ENCODE measurements around the gene GPR61.
A peak's percentile ranks its signal among the peaks of the same experiment; 100 is the strongest.

The GPR61 gene, protein sequence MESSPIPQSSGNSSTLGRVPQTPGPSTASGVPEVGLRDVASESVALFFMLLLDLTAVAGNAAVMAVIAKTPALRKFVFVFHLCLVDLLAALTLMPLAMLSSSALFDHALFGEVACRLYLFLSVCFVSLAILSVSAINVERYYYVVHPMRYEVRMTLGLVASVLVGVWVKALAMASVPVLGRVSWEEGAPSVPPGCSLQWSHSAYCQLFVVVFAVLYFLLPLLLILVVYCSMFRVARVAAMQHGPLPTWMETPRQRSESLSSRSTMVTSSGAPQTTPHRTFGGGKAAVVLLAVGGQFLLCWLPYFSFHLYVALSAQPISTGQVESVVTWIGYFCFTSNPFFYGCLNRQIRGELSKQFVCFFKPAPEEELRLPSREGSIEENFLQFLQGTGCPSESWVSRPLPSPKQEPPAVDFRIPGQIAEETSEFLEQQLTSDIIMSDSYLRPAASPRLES

DNA sequence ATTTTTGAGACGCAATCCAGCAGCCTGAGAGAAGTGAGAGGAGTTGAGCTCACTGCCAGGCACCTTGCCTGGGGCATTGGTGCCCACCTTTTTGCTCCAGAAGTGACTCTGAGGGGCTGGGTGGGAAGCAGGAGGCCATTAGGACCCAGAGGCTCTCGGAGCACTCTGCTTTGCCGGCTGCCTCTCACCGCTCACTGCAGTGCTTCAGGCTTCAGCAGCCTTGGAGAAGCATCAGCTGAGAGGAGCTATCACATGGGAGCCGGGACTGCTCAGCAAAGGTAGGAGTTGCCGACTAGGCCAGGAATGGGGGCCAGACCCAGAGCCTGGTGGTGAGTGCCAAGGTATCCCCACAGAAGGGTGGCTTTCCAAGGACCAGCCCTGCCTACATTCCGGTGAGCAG, at the start of gene GPR61:
Gene GPR61 (plus strand): TSS at position 197 of the 400 bp plus-strand sequence. CDS start 3,151 bp downstream, outside the sequence.
- no peak for DNase-seq (ENCODE audit: low read depth)

DNA sequence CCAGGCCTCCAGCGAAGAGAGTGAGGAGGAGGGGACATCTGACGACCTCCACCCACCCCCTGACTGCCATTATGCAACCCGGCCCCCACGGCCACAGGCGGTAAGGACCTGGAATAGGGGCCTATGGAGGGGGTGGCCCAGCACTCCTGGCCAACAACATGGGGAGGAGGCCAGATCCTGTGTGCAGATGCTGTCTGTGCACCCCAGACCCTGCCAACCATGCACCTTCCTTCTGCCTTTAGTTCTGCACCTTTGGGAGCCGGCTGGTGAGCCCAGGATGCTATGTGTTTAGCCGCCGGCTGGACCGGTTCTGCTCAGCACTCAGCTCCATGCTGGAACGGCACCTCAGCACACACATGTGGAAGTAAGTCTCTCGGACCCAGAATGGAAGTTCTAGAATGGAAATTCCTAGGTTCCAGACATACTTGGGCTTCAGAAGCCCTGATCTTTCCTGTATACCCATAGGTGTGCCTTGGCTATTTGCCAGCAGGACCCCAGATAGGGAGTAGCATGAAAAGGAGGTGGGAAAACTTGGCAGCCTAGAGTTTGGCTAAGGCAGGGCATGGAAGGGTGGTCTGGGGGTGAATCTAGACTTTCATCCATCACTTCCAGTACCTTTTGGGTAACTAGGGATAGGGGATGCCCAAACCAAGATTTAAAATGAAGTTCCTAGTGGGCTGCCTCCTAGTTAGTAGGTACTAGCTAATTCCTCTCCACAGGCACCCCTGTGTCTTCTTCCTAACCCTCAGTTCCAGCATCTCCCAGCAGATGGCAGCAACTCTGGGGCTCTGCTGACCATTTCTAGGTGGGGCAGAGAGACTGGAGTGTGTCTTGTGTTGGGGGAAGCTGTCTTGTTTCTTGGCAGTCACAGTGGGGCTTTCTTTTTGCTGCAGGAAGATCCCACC, 49.4 kb upstream of the GPR61 start:
- DNase-seq (ENCODE audit: low read depth), result no peak

DNA sequence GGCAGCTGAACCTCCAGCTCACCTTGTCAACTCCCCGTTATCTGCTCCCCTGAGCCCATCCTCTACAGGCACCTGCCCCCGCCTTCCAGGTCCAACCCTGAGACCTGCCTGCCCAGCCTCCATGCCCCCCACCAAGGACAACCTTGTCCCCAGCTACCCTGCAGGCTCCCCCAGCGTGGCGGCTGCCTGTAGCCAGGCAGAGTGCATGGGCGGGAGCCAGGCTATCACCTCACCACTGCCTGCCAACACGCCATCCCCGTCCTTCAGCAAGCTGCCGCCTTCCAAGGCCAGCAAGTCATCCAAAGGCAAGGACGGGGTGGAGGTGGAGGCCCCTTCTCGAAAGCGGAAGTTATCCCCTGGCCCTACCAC, 48.8 kb upstream of the GPR61 start:
- no peak for DNase-seq (ENCODE audit: low read depth)

DNA sequence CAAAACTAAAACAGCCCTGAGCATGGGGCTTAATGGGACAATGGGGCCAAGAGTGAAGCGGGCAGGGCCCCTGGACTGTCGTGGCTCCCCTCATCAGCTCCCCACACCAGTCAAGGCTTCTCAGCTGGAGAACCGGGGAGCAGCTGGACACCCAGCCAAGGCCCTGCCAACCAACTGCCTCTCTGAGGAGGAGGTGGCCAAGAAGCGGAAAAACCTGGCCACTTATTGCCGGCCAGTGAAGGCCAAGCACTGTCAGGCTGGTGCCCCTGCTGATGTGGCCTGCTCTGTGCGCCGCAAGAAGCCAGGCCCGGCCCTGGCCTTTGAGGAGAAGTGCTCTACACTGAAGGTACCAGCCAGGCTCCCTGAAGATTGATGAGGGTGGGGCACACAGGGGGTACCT, 48.3 kb upstream of the GPR61 start:
- DNase-seq (ENCODE audit: low read depth), result no peak

DNA sequence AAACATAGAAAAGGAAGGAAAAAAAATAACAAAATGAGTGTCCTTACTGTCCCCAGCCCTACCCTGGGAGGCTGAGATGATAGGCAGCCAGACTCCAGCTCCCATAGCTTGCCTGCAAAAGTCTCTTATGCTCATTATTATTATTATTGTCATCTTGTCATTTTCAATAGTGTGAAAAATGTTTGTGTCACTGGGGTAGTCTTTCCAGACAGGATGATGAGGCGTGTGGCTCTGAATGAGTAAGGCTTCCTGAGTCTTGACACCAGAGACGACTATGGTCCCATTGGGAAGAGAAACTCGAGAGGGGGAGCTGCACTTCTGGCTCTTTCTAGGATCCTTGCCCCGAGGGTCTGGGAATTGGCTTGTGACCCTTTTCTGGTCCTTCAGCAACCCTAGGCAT, 46.9 kb upstream of the GPR61 start:
- no peak for DNase-seq (ENCODE audit: low read depth)

DNA sequence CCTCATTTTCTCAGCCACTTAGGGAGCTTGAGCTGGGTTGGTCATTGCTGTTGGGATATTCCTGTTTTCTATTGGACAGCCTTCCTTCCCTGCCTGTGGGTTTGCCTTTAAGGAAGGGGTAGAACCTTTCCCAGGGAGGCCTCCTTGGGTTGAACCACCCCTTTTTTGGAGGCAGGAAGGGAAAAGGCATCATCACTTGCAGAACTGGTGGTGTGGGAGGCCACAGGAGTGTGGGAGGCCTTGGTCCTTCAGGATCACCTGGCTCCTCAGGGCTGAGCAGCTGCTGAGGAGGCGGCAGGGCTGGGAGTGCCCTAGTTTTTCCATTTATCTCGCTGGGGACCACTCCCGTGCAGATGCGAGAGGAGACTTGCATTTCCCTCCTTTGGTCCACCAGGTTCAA, 46.4 kb upstream of the GPR61 start:
- DNase-seq (ENCODE audit: low read depth), result no peak

DNA sequence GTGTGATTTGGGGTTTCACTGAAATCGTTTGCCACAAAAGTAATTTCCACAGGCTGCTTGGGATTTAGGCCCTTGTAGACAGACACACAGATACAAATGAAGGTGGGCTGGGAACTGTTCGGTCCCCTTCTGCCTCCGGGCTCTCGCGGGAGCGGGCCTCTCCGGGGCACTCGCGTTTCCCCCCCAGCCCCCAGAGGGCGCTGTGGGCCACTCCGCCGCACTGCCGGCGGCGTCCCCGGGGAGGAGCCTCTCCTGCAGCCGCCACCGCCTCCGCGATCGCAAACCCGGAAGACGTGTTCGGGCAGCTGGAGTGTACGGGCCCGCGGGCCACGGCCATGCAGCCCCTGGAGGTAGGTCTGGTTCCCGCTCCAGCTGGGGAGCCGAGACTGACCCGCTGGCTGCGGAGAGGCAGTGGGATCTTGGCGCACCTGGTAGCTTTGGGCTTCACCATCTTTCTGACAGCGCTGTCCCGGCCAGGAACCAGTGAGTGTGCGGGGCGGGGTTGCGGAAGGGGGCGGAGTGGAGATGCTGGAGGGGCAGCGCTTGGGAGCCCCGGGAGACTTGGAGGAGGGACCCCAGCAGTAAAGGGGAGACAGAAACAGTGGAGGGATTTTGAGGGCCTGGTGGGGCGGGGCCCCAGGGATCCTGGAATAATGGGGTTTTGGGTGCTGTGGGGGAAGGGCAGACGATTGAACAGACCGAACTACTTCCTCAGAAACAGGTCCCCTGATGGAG, 45.7 kb upstream of the GPR61 start, which contains the start of gene CYB561D1:
Gene CYB561D1 (plus strand): TSS at position 290 of the 735 bp plus-strand sequence. CDS start 46 bp downstream, at position 336.
- peak; percentile 55 for DNase-seq (ENCODE audit: low read depth)

DNA sequence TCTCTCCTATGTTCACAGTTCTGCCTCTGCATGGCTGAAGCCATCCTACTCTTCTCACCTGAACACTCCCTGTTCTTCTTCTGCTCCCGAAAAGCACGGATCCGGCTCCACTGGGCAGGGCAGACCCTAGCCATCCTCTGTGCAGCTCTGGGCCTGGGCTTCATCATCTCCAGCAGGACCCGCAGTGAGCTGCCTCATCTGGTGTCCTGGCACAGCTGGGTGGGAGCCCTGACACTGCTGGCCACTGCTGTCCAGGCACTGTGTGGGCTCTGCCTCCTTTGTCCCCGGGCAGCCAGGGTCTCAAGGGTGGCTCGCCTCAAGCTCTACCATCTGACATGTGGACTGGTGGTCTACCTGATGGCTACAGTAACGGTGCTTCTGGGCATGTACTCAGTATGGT, 43.9 kb upstream of the GPR61 start:
- DNase-seq (ENCODE audit: low read depth), result no peak

DNA sequence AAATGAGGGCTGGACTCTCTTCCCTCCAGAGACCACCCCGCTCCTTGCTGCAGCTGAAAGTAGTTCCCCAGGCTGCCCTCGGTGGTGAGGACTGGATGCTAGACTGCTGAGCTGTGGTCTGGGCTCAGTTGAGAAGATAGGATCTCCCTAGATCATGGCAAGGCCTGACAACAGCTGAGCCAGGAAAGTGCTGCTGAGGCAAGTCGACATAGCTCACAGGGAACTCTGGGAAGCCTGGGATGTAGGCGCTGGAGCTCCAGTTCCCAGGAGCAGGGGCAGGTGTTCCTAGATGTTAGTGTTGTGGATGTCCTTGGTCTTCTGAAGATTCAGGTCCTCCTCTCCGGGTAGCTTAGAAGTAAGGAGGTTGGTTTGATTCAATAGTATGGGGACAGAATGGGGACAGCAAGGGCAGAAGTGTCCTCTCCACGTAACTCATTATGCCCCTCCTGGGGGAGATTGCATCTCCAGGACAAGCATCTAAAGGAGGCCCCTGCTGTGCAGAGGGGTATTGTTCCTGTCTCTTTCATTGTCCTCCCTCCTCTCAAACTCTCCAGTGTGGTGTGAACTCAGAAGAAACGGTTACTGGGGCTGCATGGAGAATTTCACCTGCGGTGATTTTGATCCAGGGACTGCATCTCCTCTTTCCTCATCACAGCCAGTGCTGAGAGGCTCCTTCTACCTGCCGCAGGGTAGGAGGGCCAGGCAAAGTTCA, 42.1 kb upstream of the GPR61 start:
- DNase-seq (ENCODE audit: low read depth), result no peak

DNA sequence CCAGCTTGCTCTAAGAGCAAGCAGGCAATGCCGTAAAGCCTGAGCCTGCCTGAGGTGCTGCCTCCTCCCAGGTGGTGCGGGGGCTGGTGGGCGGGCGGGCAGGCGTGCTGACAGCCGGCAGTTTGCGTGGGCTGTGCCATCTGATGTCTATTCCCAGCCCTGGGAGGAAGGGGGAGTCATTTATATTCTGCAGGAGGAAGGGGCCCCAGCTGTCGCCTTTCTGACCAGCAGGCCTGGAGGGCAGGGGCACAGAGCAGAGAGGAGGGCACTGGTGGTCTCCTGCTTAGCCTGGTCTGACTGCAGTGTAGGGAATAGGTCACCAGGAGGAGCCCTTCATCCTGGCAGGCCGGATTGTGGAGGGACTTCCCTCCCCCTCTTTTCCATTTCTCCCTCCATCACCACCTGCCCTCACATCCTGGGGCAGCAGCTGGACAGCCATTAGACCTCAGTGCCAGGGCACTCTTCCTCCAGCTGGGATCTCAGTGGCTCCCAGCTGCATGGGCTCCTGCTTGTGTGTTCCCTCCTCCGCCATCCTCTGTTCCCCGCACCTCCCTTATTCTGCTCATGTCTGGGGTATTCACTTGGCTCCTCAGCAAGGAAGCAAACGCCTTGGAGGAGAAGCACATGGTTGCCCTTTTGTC, 41.4 kb upstream of the GPR61 start:
- DNase-seq (ENCODE audit: low read depth), result no peak

DNA sequence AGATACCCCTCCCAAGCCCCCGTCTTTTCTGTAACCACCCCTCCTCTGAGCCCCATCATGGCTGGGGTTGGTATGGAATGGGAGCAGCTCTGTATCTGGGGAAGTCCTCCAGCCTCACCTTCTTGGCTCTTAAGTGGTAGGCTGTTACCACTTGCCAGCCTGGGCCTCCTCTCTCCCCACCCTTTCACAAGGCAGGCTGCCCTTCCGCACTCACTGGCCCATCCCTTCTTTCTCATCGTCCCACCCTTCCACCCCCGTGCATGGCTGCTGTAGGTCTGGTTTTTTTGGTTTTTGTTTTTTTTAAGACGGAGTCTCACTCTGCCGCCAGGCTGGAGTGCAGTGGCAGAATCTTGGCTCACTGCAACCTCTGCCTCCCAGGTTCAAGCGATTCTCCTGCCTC, 40.6 kb upstream of the GPR61 start:
- DNase-seq (ENCODE audit: low read depth), result no peak

DNA sequence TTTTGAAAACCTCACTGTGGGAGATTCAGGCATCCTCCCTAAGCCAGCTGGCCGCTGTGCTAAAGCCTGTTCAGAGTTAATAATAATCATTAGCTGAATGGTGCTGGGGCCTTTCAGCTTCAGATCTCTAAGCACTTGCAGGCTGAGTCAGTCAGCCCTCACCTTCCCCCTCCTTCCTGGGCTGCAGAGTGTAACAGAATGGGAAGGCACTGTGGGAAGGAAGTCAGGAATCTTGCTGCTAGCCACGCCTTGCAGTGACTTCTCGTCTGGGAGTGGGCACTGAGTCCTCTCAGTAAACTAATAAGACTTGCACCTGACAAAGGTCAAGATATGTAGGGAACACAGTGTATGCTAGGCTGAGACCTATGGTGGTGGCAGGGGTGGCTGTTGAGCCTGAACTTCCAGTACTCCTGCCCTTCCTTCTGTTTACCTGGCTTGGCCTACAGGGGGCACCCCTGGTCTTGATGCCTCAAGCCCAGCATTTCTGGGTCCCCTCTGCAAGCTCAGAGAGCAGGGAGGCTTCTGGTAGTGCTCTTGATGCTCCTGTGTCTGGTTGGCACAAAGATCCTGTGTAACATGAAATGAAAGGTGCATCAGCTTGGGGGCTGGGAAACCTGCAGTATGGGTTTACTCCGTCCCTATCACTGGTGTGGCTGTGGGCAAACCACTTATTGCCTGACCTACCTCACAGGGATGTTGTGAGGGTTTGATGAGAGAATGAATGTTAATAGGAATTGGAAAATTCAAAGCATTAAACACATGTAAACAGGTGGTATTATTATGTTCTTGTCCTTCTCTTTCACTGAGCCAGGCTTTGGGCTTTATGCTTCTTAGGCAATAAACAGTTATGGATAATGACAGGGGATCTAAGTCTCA, 39.8 kb upstream of the GPR61 start:
- DNase-seq (ENCODE audit: low read depth), result no peak

DNA sequence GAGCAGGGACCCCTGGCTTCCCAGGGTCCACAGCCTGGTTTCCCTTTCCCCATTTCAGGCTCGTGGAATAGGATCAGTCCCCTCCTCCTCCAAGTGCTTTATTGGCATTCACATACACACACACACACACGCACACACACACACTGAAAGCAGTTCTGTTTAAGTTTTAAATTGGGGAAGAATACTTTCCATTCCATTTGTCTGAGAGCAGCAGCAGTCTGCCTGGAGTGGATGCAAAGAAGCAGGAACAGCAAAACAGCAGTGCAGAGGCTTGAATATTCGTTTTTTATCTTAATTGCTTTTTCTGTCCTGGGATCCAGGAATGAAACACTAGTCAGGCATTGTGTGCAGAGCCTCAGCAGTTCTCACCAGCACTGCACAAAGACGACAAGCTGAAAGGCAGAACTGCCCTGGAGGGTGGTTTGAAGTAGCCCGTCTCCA, 38.7 kb upstream of the GPR61 start:
- DNase-seq (ENCODE audit: low read depth), result no peak

DNA sequence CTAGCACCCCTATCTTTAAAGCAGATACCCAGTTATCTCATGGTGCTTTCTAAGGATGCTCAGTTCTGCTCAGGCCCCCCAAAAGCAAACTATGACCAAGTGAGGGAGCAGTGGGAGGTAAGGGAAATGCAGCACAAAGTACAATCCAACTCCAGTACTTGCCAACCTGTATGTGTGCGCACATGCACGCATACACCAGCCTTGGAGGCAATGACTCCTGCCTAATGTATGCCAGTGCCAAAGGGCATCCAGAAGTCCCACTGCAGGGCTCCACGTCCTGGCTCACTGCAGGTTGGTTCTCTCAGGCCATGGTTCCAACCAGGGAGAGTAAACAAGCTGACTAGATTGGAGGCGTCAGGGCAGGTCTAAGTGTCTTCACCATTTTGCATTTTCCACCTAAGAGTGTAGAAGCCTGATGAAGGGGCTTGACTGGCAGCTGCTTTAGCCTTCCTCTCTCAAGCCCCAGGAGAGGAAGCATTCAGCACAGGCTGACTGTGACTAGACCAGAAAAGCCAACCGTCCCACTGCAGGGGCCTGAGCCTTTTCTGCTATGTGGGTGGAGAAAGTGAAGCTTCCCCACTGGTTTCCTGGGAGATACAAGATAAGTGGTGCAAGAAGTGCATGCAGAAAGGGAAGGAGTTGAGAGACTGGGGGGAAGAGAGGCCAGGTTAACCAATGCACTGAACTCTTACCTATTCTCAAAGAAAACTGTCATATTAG, 37.9 kb upstream of the GPR61 start:
- DNase-seq (ENCODE audit: low read depth), result no peak

DNA sequence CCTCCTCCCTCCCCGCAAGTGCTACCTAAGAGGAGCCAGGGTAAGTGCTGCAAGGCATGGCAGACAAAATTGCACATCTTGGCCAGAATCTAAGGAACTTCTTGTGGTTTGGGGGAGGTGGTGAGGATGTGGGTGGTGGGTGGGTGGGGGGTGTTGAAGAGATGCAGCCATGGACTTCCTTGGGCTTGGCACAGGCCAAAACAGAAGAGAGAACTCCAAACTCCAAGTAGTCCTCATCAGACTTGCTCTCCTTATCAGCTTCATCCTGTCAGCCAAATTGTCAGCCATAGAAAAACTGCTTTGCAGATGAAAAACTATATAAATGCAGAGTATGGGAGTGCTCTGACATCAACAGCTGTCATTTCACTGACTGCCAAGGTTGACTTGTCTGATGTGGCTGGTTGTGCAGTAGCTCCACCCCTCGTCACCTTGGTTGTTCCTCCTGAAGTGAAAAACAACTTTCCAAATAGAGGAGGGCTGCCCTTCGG, 37.3 kb upstream of the GPR61 start:
- DNase-seq (ENCODE audit: low read depth), result no peak

DNA sequence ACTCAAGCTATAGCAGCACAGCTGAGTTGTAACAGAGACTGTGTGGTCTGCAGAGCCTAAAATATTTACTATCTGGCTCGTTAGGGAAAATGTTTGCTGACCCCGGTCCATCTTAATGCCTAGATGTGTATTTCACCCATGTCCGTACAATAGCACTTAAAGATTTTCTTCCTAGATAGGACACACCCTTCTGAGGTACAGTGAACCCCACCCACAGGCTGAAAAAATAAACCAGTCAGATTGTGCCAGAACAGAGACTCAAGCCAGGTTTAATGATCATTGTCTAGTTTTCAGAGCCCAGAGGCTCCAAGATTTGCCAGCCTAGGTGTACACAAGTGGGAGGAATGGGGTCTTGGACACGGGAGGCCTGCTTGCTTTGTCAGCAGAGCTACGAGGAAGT, 35.7 kb upstream of the GPR61 start:
- no peak for DNase-seq (ENCODE audit: low read depth)

DNA sequence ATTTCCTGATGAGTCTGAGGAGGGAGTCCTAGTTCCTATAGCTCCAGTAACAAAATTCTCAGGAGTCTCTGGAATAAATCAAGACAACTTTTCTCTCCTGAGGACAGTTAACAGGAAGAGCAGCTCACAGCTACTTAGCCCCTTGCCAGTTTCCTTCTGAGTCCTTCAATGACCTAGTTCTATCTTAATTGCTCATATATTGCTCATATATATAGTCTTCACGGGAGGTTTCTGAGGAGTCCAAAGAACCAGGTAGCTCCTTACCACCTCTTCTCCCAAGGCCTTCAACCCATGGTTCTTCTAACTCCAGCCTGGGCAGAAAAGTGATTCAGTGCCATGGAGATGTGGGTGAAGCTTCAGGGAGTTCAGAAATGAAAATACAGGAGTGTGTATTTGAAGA, 34.7 kb upstream of the GPR61 start:
- DNase-seq (ENCODE audit: low read depth), result no peak

DNA sequence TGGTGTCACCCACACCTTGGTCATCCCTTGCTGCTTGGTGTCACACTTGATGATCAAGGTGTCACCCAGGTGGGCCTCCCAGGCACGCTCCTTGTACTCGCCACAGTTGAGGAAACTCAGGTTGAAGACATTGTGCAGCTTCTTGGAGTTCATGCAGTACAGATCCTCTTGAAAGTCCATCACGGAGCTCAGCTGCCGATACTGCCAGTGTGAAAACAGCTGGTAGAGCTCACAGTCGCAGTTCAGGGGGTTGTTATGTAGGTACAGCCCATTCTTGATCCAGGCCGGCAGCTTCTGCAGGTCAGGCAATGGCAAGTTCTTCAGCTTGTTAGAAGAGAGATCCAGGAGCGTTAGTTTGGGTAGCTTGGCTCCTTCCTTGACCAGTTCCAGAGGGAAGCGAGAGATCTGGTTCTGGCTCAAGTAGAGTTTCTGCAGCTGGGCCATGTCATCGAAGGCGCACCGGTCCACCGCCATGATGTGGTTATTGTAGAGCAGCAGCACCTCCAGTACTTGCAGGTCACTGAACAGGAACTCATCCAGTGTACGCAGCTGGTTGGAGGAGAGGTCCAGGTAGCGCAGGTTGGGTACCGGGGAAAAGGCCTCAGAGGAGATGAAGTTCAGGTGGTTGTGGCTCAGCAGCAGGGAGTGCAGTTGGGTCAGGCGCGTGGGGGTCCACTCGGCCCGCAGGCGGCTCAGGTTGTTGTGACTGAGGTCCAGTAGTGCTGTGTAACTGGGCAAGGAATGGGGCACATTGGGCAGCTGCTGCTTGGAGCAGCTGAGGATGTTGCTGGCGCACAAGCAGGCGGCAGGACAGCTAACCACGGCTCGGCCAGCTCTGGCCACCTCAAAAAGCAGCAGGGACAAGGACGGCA, 31.4 kb upstream of the GPR61 start:
- DNase-seq (ENCODE audit: low read depth), result no peak
